HepG2 (cell line): ENCODE data around the gene STK32B. TPM values are rescaled to one million over a fixed set of nuclear protein-coding genes. Genes with fewer than 3 reads are reported as not detected.
"Not testable (repeated sequence)": the region's sequence is repeated elsewhere in the genome, so short reads cannot be mapped to it uniquely, and the experiment has no call there.

Source experiments
- ATAC-seq: fragments of 200-7000 bp; cut with Tn5 transposase; 3 replicates; pipeline ENCODE4 v1.9.1; 2020; ENCODE audit warnings: mild to moderate bottlenecking, moderate library complexity
- BruUV-seq: library from RNA; stranded (reverse); fragments of 400-500 nt; replicated peaks from 2 replicates; lab custom pipeline; 2021; lab: Mats Ljungman, UMichigan
- CTCF ChIA-PET: fragments of 300-600 bp; formaldehyde crosslinking; extraction: SDS; loops from one replicate; lab custom pipeline; 2021; ENCODE audit warnings: low total read pairs, inconsistent platforms, low intra/inter-chr PET ratio; lab: Yijun Ruan, JAX
- POLR2A ChIA-PET: fragments of 350-600 bp; sonication (Branson Sonifier 250); formaldehyde crosslinking; loops from one replicate; lab custom pipeline; 2020; ENCODE audit warnings: antibody characterized with exemption, inconsistent platforms; lab: Yijun Ruan, JAX
- DNase-seq: peaks from one replicate; pipeline ENCODE4 v3.0.0-alpha.2; 2015; ENCODE audit warnings: low spot score
- FAIRE-seq: peaks from 3 replicates; lab custom pipeline; 2011; peaks lifted over from hg19 to GRCh38; lab: Jason Lieb, UNC
- H2AFZ ChIP-seq: one replicate; pipeline ENCODE4 v1.6.1; 2011; ENCODE audit warnings: low read length, inconsistent platforms
- H3K27ac ChIP-seq: fragments of 300-600 bp; 3 replicates; pipeline ENCODE4 v1.8.0; 2011; ENCODE audit warnings: mixed run types, mild to moderate bottlenecking, mixed read lengths, low read length, inconsistent platforms; ENCODE audit not compliant: insufficient read depth; ENCODE audit errors: extremely low read length
- H3K27me3 ChIP-seq, 2 experiments: fragments of 200-600 bp in 1 of 2; 2 replicates in 1 of 2; 3 replicates in 1 of 2; pipeline versions ENCODE4 v1.6.0 to v1.8.0; 2011; ENCODE audit warnings: low read length in 2 of 2, mild to moderate bottlenecking in 2 of 2, moderate library complexity in 2 of 2, inconsistent platforms in 1 of 2; ENCODE audit not compliant: insufficient read depth in 2 of 2, control insufficient read depth in 1 of 2
- H3K36me3 ChIP-seq, 2 experiments: fragments of 200-600 bp in 1 of 2; replicated peaks in 1 of 2; 2 replicates in 1 of 2; 3 replicates in 1 of 2; pipeline versions ENCODE4 v1.5.1 to v1.8.0; 2011; ENCODE audit warnings: low read length in 2 of 2, inconsistent platforms in 1 of 2; ENCODE audit not compliant: insufficient read depth in 2 of 2, control insufficient read depth in 1 of 2
- H3K4me1 ChIP-seq: 2 replicates; pipeline ENCODE4 v1.5.1; 2012; ENCODE audit warnings: low read length, inconsistent platforms; ENCODE audit not compliant: insufficient read depth
- H3K4me2 ChIP-seq: 2 replicates; pipeline ENCODE4 v1.6.0; 2011; ENCODE audit warnings: low read depth, low read length, inconsistent platforms
- H3K4me3 ChIP-seq, 3 experiments: fragments of 200-600 bp in 1 of 3; sonication (generic), shearing (Covaris generic) in 1 of 3; replicated peaks in 1 of 3; 2 replicates each; pipeline ENCODE4 v1.5.1; 2011 to 2016; ENCODE audit warnings: low read length in 3 of 3, inconsistent platforms in 2 of 3, low read depth in 2 of 3, mild to moderate bottlenecking in 2 of 3, control low read depth in 1 of 3, mixed read lengths in 1 of 3; ENCODE audit not compliant: insufficient read depth in 1 of 3
- H3K79me2 ChIP-seq: one replicate; pipeline ENCODE4 v1.6.1; 2011; ENCODE audit warnings: low read length, inconsistent platforms; ENCODE audit not compliant: insufficient read depth
- H3K9ac ChIP-seq: 2 replicates; pipeline ENCODE4 v1.6.0; 2011; ENCODE audit warnings: mild to moderate bottlenecking, low read depth, low read length, inconsistent platforms; ENCODE audit not compliant: insufficient read depth
- H3K9me3 ChIP-seq: 2 replicates; pipeline ENCODE4 v1.5.1; 2012; ENCODE audit warnings: mild to moderate bottlenecking, low read length
- H4K20me1 ChIP-seq: 2 replicates; pipeline ENCODE4 v1.6.0; 2011; ENCODE audit warnings: inconsistent platforms, mild to moderate bottlenecking, low read length, moderate library complexity; ENCODE audit not compliant: insufficient read depth
- EHMT2 ChIP-seq: fragments of 200-600 bp; sonication (generic); IDR thresholded peaks from 2 replicates; pipeline ENCODE4 v1.7.0; 2017; ENCODE audit warnings: antibody characterized with exemption, low read depth, low read length, borderline replicate concordance
- MTA1 ChIP-seq: sonication (generic); formaldehyde crosslinking; IDR thresholded peaks from 2 replicates; pipeline ENCODE4 v1.4.0; 2020; ENCODE audit warnings: missing genetic modification reagents, mild to moderate bottlenecking, borderline replicate concordance
- MZF1 ChIP-seq: sonication (generic); formaldehyde crosslinking; IDR thresholded peaks from 2 replicates; pipeline ENCODE4 v1.8.1; 2023; ENCODE audit warnings: mild to moderate bottlenecking, missing genetic modification reagents, borderline replicate concordance
- ZNF773 ChIP-seq: sonication (generic); formaldehyde crosslinking; IDR thresholded peaks from 2 replicates; pipeline ENCODE4 v1.4.0; 2020; ENCODE audit warnings: missing genetic modification reagents, borderline replicate concordance
- ZNF879 ChIP-seq: sonication (generic); formaldehyde crosslinking; IDR thresholded peaks from 2 replicates; pipeline ENCODE4 v1.8.1; 2023; ENCODE audit warnings: missing genetic modification reagents
- WGBS: methylation state at CpG from one replicate; pipeline ENCODE4 v1.1.6; 2017; ENCODE audit warnings: low lambda C conversion rate; 5-methylcytosine and 5-hydroxymethylcytosine counted together
- in situ Hi-C: cut with HindIII; loops from 2 replicates; pipeline ENCODE4 v1.10.0; 2017; ENCODE audit warnings: low pct_unique_long_range_greater_than_20kb; ENCODE audit not compliant: extremely low pct_ligation_motif_present
- intact Hi-C: fragments of 100-400 bp; cut with micrococcal nuclease; formaldehyde crosslinking; loops from one replicate; pipeline ENCODE4 v1.10.0; 2022; ENCODE audit not compliant: unreplicated experiment
- polyA plus RNA-seq, 8 experiments: library from polyadenylated mRNA; depleted of rRNA in 3 of 8; stranded (reverse) in 7 of 8; unstranded in 1 of 8; fragments of >200 nt; fragmentation: Illumina TruSeq in 4 of 8; extraction: Trizol in 4 of 8; gene quantifications; 2 replicates each; pipeline versions ENCODE4 v1.2.1 to v1.2.3, GENCODE V29; 2011 to 2016; ENCODE audit warnings: low read depth in 4 of 8, missing spikeins in 1 of 8, mixed read lengths in 1 of 8; ENCODE audit not compliant: insufficient read depth in 1 of 8
- total RNA-seq, 5 experiments: library from RNA; depleted of rRNA; stranded (reverse); fragments of >200 nt; fragmentation: Illumina TruSeq; extraction: Trizol; gene quantifications; 2 replicates each; pipeline ENCODE4 v1.2.3, GENCODE V29; 2016; ENCODE audit warnings: low read depth in 1 of 5
- TF ChIP-seq, protein P1 (sequence below), 2 experiments: sonication (generic) in 1 of 2; formaldehyde crosslinking in 1 of 2; IDR thresholded peaks; 2 replicates each; pipeline versions ENCODE4 v1.4.0 to v1.6.1; 2016 to 2020; ENCODE audit warnings: borderline replicate concordance in 1 of 2, low read depth in 1 of 2, mild to moderate bottlenecking in 1 of 2, missing genetic modification reagents in 1 of 2
- TF ChIP-seq, protein P2 (sequence below): sonication (generic); formaldehyde crosslinking; IDR thresholded peaks from 2 replicates; pipeline ENCODE4 v1.4.0; 2020; ENCODE audit warnings: missing genetic modification reagents, borderline replicate concordance

The STK32B gene
- total and polyA plus RNA-seq, 2 of the 13 experiments (the other 11 are each of a cell fraction or from before 2014, with no cell fraction given) = not detected

- TF ChIP-seq, protein P1, sequence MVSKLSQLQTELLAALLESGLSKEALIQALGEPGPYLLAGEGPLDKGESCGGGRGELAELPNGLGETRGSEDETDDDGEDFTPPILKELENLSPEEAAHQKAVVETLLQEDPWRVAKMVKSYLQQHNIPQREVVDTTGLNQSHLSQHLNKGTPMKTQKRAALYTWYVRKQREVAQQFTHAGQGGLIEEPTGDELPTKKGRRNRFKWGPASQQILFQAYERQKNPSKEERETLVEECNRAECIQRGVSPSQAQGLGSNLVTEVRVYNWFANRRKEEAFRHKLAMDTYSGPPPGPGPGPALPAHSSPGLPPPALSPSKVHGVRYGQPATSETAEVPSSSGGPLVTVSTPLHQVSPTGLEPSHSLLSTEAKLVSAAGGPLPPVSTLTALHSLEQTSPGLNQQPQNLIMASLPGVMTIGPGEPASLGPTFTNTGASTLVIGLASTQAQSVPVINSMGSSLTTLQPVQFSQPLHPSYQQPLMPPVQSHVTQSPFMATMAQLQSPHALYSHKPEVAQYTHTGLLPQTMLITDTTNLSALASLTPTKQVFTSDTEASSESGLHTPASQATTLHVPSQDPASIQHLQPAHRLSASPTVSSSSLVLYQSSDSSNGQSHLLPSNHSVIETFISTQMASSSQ (IDR thresholded peaks at IDR 0.05; ENCODE audit: low read depth) = no peak
- TF ChIP-seq, protein P1 (CRISPR knock-in tag; IDR thresholded peaks at IDR 0.05; ENCODE audit: borderline replicate concordance) = no peak
- no peak for TF ChIP-seq EHMT2
- no peak for TF ChIP-seq ZNF879
- no peak for TF ChIP-seq MTA1 (CRISPR knock-in tag)
- no peak for TF ChIP-seq ZNF773 (CRISPR knock-in tag)
- TF ChIP-seq MZF1 (CRISPR knock-in tag) = no peak
- TF ChIP-seq, protein P2, sequence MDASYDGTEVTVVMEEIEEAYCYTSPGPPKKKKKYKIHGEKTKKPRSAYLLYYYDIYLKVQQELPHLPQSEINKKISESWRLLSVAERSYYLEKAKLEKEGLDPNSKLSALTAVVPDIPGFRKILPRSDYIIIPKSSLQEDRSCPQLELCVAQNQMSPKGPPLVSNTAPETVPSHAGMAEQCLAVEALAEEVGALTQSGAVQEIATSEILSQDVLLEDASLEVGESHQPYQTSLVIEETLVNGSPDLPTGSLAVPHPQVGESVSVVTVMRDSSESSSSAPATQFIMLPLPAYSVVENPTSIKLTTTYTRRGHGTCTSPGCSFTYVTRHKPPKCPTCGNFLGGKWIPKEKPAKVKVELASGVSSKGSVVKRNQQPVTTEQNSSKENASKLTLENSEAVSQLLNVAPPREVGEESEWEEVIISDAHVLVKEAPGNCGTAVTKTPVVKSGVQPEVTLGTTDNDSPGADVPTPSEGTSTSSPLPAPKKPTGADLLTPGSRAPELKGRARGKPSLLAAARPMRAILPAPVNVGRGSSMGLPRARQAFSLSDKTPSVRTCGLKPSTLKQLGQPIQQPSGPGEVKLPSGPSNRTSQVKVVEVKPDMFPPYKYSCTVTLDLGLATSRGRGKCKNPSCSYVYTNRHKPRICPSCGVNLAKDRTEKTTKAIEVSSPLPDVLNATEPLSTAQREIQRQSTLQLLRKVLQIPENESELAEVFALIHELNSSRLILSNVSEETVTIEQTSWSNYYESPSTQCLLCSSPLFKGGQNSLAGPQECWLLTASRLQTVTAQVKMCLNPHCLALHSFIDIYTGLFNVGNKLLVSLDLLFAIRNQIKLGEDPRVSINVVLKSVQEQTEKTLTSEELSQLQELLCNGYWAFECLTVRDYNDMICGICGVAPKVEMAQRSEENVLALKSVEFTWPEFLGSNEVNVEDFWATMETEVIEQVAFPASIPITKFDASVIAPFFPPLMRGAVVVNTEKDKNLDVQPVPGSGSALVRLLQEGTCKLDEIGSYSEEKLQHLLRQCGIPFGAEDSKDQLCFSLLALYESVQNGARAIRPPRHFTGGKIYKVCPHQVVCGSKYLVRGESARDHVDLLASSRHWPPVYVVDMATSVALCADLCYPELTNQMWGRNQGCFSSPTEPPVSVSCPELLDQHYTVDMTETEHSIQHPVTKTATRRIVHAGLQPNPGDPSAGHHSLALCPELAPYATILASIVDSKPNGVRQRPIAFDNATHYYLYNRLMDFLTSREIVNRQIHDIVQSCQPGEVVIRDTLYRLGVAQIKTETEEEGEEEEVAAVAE (CRISPR knock-in tag) = no peak
These were observed at the start of gene STK32B (continued) for GRCh38 chr4:5051278-5052203.

DNA sequence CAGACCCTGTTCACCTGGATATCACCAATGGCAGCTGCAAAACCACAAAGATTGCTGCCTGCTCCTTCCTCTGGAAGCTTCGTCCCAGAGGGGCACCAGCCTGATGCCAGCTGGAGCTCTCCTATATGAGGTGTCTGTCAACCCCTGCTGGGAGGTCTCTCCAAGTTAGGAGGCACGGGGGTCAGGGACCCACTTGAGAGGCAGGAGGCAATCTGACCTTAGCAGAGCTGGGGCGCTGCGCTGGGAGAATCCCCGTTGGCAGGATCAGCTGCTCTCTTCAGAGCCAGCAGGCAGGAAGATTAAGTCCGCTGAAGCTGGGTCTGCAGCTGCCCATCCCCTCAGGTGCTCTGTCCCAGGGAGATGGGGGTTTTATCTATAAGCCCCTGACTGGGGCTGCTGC lies 49.6 kb upstream of the STK32B start:
- H3K79me2 ChIP-seq, H3K27me3 ChIP-seq, in situ Hi-C loops: not testable (repeated sequence)

More for the DNA sequence above, 49.6 kb upstream of the STK32B start:
- WGBS = 14% methylated on average over 3 of the region's 6 CpGs
- H3K4me3 ChIP-seq, BruUV-seq, FAIRE-seq, H4K20me1 ChIP-seq, H3K4me2 ChIP-seq, H3K9ac ChIP-seq, CTCF ChIA-PET, H3K9me3 ChIP-seq, DNase-seq, H2AFZ ChIP-seq, H3K27ac ChIP-seq, H3K4me1 ChIP-seq, POLR2A ChIA-PET, ATAC-seq, intact Hi-C loops, H3K36me3 ChIP-seq: not testable (repeated sequence)
